Left kidney (tissue), 1 donor: ENCODE results near the gene HSBP1L1. TPM values are rescaled to one million over a fixed set of nuclear protein-coding genes. Genes with fewer than 3 reads are reported as not detected.

Experiments used
- polyA plus RNA-seq: library from polyadenylated mRNA; unstranded; fragments of 120-200 nt; gene quantifications from one replicate; pipeline ENCODE4 v1.2.1, GENCODE V29; 2013; ENCODE audit not compliant: insufficient read length

Gene HSBP1L1
- polyA plus RNA-seq, 1 donor, result 25.5 TPM

Other genes with a start within 250 kb of the HSBP1L1 start
- gene KCNG2, start 166.7 kb upstream of the HSBP1L1 start, polyA plus RNA-seq, result 0.13 TPM
- 18.5 TPM for gene SLC66A2, start 13.0 kb upstream of the HSBP1L1 start, polyA plus RNA-seq
- 77.2 TPM for gene TXNL4A, start 23.9 kb downstream of the HSBP1L1 start, polyA plus RNA-seq
- gene RBFA, start 69.8 kb downstream of the HSBP1L1 start, polyA plus RNA-seq, result 45.0 TPM
- gene ADNP2, start 144.6 kb downstream of the HSBP1L1 start, polyA plus RNA-seq, result 29.0 TPM